Endothelial cell of coronary artery (primary cell): Measurements from ENCODE around the gene FBXO44. TPM values are rescaled to one million over a fixed set of nuclear protein-coding genes. Genes with fewer than 3 reads are reported as not detected.

ENCODE experiments used
- total RNA-seq: library from RNA; depleted of rRNA; stranded (reverse); fragments of >200 nt; gene quantifications from 2 replicates; pipeline ENCODE4 v1.2.3, GENCODE V29; 2014

FBXO44 gene
- 7.6 and 8.3 TPM in 2 replicates for total RNA-seq

GRCh38 chr1:11654137-11654938 lies at the start of gene FBXO44, which contains the start of gene FBXO2:
FBXO44 (plus strand) TSS chr1:11654877; CDS start chr1:11655836, 959 bp downstream.
FBXO2 (minus strand) TSS chr1:11654429; CDS start chr1:11654340, 89 bp downstream.

GRCh38 chr1:11681071-11681771 lies 26.5 kb downstream of the FBXO44 start, which contains the start of gene MAD2L2:
MAD2L2 (minus strand) TSS chr1:11681148; CDS start chr1:11680601, 547 bp downstream.

GRCh38 chr1:11691302-11691914 lies 36.7 kb downstream of the FBXO44 start, which contains the start of gene DRAXIN:
DRAXIN (plus strand) TSS chr1:11691710; CDS start chr1:11706259, 14,549 bp downstream.

Other genes starting within 250 kb of the FBXO44 start
- gene DISP3, start 175.7 kb upstream of the FBXO44 start, total RNA-seq, result 0.09 and 0.28 TPM in 2 replicates
- 0.66 and 0.72 TPM in 2 replicates for gene FBXO2, start 448 bp upstream of the FBXO44 start, total RNA-seq
- gene FBXO6, start 9.3 kb downstream of the FBXO44 start, total RNA-seq, result 1.9 and 2.7 TPM in 2 replicates
- gene MAD2L2, start 26.3 kb downstream of the FBXO44 start, total RNA-seq, result 29.6 and 31.2 TPM in 2 replicates
- gene DRAXIN, start 36.8 kb downstream of the FBXO44 start, total RNA-seq, result 0.09 and 1.4 TPM in 2 replicates
- gene AGTRAP, start 81.3 kb downstream of the FBXO44 start, total RNA-seq, result 23.8 and 26.4 TPM in 2 replicates
- 0.09 TPM in 1 of 2 replicates, not detected in the other for gene C1orf167, start 107.3 kb downstream of the FBXO44 start, total RNA-seq
- 14.6 and 18.5 TPM in 2 replicates for gene MTHFR, start 151.1 kb downstream of the FBXO44 start, total RNA-seq
- gene CLCN6, start 151.3 kb downstream of the FBXO44 start, total RNA-seq, result 4.0 and 6.2 TPM in 2 replicates
- gene NPPA, start 192.9 kb downstream of the FBXO44 start, total RNA-seq, result not detected in 2 replicates
- gene NPPB, start 204.1 kb downstream of the FBXO44 start, total RNA-seq, result 0.54 and 1.5 TPM in 2 replicates